Stomach (tissue), 9 donors: ENCODE data around the gene ZBTB37. TPM values are rescaled to one million over a fixed set of nuclear protein-coding genes. Genes with fewer than 3 reads are reported as not detected.

Source experiments
- DNase-seq, 2 donors: peaks; one replicate each; pipeline versions ENCODE4 v3.0.0 to v3.0.0-alpha.2; 2013 to 2019
- H3K27ac ChIP-seq, 5 donors: fragments of 200-600 bp in 4 of 5; sonication (generic) in 4 of 5; one replicate each; pipeline ENCODE4 v1.5.1; 2013 to 2019; ENCODE audit warnings: mild to moderate bottlenecking in 1 of 5, moderate library complexity in 1 of 5
- H3K27me3 ChIP-seq, 3 donors: fragments of 200-600 bp; sonication (generic); one replicate each; pipeline ENCODE4 v1.5.1; 2017 to 2019; ENCODE audit warnings: mixed run types in 1 of 3
- H3K36me3 ChIP-seq, 4 donors: fragments of 200-600 bp; sonication (generic); 1 replicate in 3 of 4; 2 replicates in 1 of 4; pipeline ENCODE4 v1.5.1; 2016 to 2019
- H3K4me1 ChIP-seq, 4 donors: fragments of 200-600 bp; sonication (generic); one replicate each; pipeline ENCODE4 v1.5.1; 2016 to 2019
- H3K4me3 ChIP-seq, 4 donors: fragments of 200-600 bp; sonication (generic) in 3 of 4; one replicate each; pipeline ENCODE4 v1.5.1; 2016 to 2019; ENCODE audit warnings: mild to moderate bottlenecking in 1 of 4
- H3K9me3 ChIP-seq, 4 donors: fragments of 200-600 bp; sonication (generic); one replicate each; pipeline ENCODE4 v1.5.1; 2016 to 2019
- CTCF ChIP-seq, 7 experiments: fragments of 450-650 bp in 4 of 7; fragments of 200-600 bp in 3 of 7; sonication (generic) in 3 of 7; IDR thresholded peaks; one replicate each; pipeline ENCODE4 v1.5.1; 2016 to 2019; ENCODE audit warnings: antibody characterized with exemption in 7 of 7, control low read depth in 2 of 7, mild to moderate bottlenecking in 1 of 7
- EP300 ChIP-seq: sonication (generic); formaldehyde crosslinking; IDR thresholded peaks from one replicate; pipeline ENCODE4 v1.6.1; 2017; ENCODE audit warnings: antibody characterized with exemption
- POLR2A ChIP-seq, 4 donors: fragments of 450-650 bp; IDR thresholded peaks; one replicate each; pipeline ENCODE4 v1.6.1; 2016; ENCODE audit warnings: antibody characterized with exemption in 4 of 4, control low read depth in 2 of 4, mild to moderate bottlenecking in 1 of 4, moderate library complexity in 1 of 4
- POLR2AphosphoS5 ChIP-seq, 3 donors: sonication (generic); formaldehyde crosslinking; IDR thresholded peaks; one replicate each; pipeline ENCODE4 v1.6.1; 2016; ENCODE audit warnings: antibody characterized with exemption in 3 of 3
- WGBS, 5 donors: extraction: QIAGEN DNeasy Blood & Tissue Kit in 3 of 5; methylation state at CpG; one replicate each; pipeline versions ENCODE4 v1.1.5 to v1.1.7; 2013 to 2018; 5-methylcytosine and 5-hydroxymethylcytosine counted together
- intact Hi-C: fragments of 100-400 bp; cut with DNase I; formaldehyde crosslinking; loops from one replicate; pipeline ENCODE4 v1.15.1; 2023; ENCODE audit warnings: low total_unique reads
- polyA plus RNA-seq, 3 donors: library from polyadenylated mRNA; stranded (reverse); fragments of 200-250 nt; gene quantifications; one replicate each; pipeline ENCODE4 v1.2.3, GENCODE V29; 2013
- total RNA-seq, 5 donors: library from RNA; depleted of rRNA; stranded (reverse); fragments of >200 nt; gene quantifications; one replicate each; pipeline versions ENCODE4 v1.1.0 to v1.2.3, GENCODE V29; 2014 to 2016
- donor health status: healthy with polysubstance abuse.
- donor health status: Bipolar disorder and iron deficiency.
- donor health status: healthy.

ZBTB37 gene
- total and polyA plus RNA-seq, 8 donors, result 0.29 to 62.9 (median 5.6) TPM

- peak overlapping the region in 4 of 5 donors; percentile 94 to 98 (median 95) for H3K27ac ChIP-seq
- peaks cover 20 to 70% (median 42%) of the 10 kb centered on the region in 4 donors for H3K4me1 ChIP-seq
- H3K4me3 ChIP-seq, result peak overlapping the region; percentile 61 to 77 (median 68)
- H3K36me3 ChIP-seq, result peaks cover 40 to 59% (median 55%) of the 10 kb centered on the region in 4 donors
- H3K27me3 ChIP-seq, result no peaks in the 10 kb centered on the region
- intact Hi-C loops, result loop anchor here (10.0 kb wide), 1 partner anchor 58 kb away; no protein-coding TSS in a partner anchor
- no peak for TF ChIP-seq EP300
- TF ChIP-seq POLR2AphosphoS5 (IDR thresholded peaks at IDR 0.05), result no peak
- TF ChIP-seq POLR2A (IDR thresholded peaks at IDR 0.05), result no peak
- TF ChIP-seq CTCF (IDR thresholded peaks at IDR 0.05), result no peak
- 2 to 13% (median 9%) methylated on average over 2 of the region's 2 CpGs for WGBS, 5 donors
- DNase-seq, result no peak
- no peaks in the 10 kb centered on the region for H3K9me3 ChIP-seq
These were observed 1.6 kb upstream of the ZBTB37 start for GRCh38 chr1:173866413-173867115.

- Histone ChIP-seq H3K27me3 (no peaks in the 10 kb centered on the region), H3K4me3 (peak overlapping the region; percentile 61 to 77 (median 68)), H3K36me3 (peaks cover 38 to 55% (median 49%) of the 10 kb centered on the region in 4 donors), H3K27ac (peak overlapping the region; percentile 81 to 98 (median 95)), H3K9me3 (no peaks in the 10 kb centered on the region), H3K4me1 (peaks cover 20 to 71% (median 46%) of the 10 kb centered on the region in 4 donors)
- intact Hi-C loops, result loop anchor here (10.0 kb wide), 1 partner anchor 58 kb away; no protein-coding TSS in a partner anchor
- no peak for TF ChIP-seq EP300
- no peak for TF ChIP-seq CTCF (IDR thresholded peaks at IDR 0.05)
- no peak for TF ChIP-seq POLR2AphosphoS5 (IDR thresholded peaks at IDR 0.05)
- TF ChIP-seq POLR2A (IDR thresholded peaks at IDR 0.05), result no peak
- no peak for DNase-seq
- WGBS, 5 donors, result 2 to 7% (median 2%) methylated on average over 32 of the region's 32 CpGs
These were observed 933 bp upstream of the ZBTB37 start for GRCh38 chr1:173867141-173867752.

GRCh38 chr1:173867753-173868265 is 371 bp upstream of the ZBTB37 start, which contains the start of gene GAS5:
GAS5 (minus strand) TSS chr1:173867989.
- whole genome bisulfite sequencing, 5 donors, result 0 to 1% (median 0%) methylated on average over 27 to 30 of the region's 30 CpGs
- DNase-seq, result peak; percentile 99 to 100
- H3K9me3 ChIP-seq, result no peaks in the 10 kb centered on the region
- TF ChIP-seq CTCF (IDR thresholded peaks at IDR 0.05) (no peak), POLR2AphosphoS5 (IDR thresholded peaks at IDR 0.05) (peak; percentile 90 to 99 (median 99)), EP300 (peak; percentile 15), POLR2A (IDR thresholded peaks at IDR 0.05) (peak in 2 of 4 donors; percentile 93 to 98)
- peak within 1 kb of the TSS; percentile 61 to 77 (median 68) for H3K4me3 ChIP-seq
- H3K27ac ChIP-seq, result peak within 1 kb of the TSS; percentile 93 to 98 (median 95)
- intact Hi-C loops, result loop anchor here (10.0 kb wide), 1 partner anchor 57 kb away; no protein-coding TSS in a partner anchor
- peaks cover 20 to 75% (median 47%) of the 10 kb centered on the region in 4 donors for H3K4me1 ChIP-seq
- H3K36me3 ChIP-seq, result peaks cover 33 to 50% (median 44%) of the 10 kb centered on the region in 4 donors
- no peaks in the 10 kb centered on the region for H3K27me3 ChIP-seq

GRCh38 chr1:173869021-173869359 is 810 bp downstream of the ZBTB37 start:
- H3K4me1 ChIP-seq, result peaks cover 20 to 66% (median 47%) of the 10 kb centered on the region in 4 donors
- TF ChIP-seq EP300, result no peak
- TF ChIP-seq POLR2A (IDR thresholded peaks at IDR 0.05), result no peak
- no peak for TF ChIP-seq CTCF (IDR thresholded peaks at IDR 0.05)
- TF ChIP-seq POLR2AphosphoS5 (IDR thresholded peaks at IDR 0.05), result peak in 1 of 3 donors; percentile 27
- H3K36me3 ChIP-seq, result peaks cover 21 to 42% (median 39%) of the 10 kb centered on the region in 4 donors
- no peaks in the 10 kb centered on the region for H3K27me3 ChIP-seq
- H3K27ac ChIP-seq, result peak overlapping the region; percentile 93 to 98 (median 95)
- 0 to 2% (median 1%) methylated on average over 5 of the region's 5 CpGs for WGBS, 5 donors
- intact Hi-C loops, result loop anchor here (10.0 kb wide), 1 partner anchor 56 kb away; no protein-coding TSS in a partner anchor
- H3K4me3 ChIP-seq, result peak overlapping the region; percentile 61 to 77 (median 68)
- DNase-seq, result no peak
- H3K9me3 ChIP-seq, result no peaks in the 10 kb centered on the region
